Panc1 (cell line): ENCODE data around the gene PRAMEF12. TPM values are rescaled to one million over a fixed set of nuclear protein-coding genes. Genes with fewer than 3 reads are reported as not detected.

Experiments
- ATAC-seq: fragments of 200-7000 bp; cut with Tn5 transposase; 2 replicates; pipeline ENCODE4 v1.9.1; 2020; ENCODE audit warnings: mild to moderate bottlenecking, moderate library complexity
- BruUV-seq: library from RNA; stranded (reverse); fragments of 400-500 nt; replicated peaks from 2 replicates; lab custom pipeline; 2021; lab: Mats Ljungman, UMichigan
- CTCF ChIA-PET: fragments of 300-600 bp; sonication (Branson Sonifier 250); formaldehyde crosslinking; loops from one replicate; lab custom pipeline; 2022; ENCODE audit warnings: antibody characterized with exemption; lab: Charles Lee
- POLR2A ChIA-PET: fragments of 300-600 bp; sonication (Branson Sonifier 250); formaldehyde crosslinking; loops from one replicate; lab custom pipeline; 2022; ENCODE audit warnings: antibody characterized with exemption; lab: Charles Lee
- DNase-seq: peaks from one replicate; pipeline ENCODE4 v3.0.0-alpha.2; 2010; ENCODE audit warnings: low read depth, low spot score
- H3K27ac ChIP-seq: 2 replicates; pipeline ENCODE4 v1.5.1; 2011; ENCODE audit warnings: mild to moderate bottlenecking, low read length, inconsistent platforms
- H3K27me3 ChIP-seq: fragments of 200-500 bp; sonication (Bioruptor generic); 2 replicates; pipeline ENCODE4 v1.6.0; 2014; ENCODE audit warnings: low read length, inconsistent platforms; ENCODE audit not compliant: control insufficient read depth, insufficient read depth
- H3K36me3 ChIP-seq: fragments of 200-500 bp; sonication (Bioruptor generic); 2 replicates; pipeline ENCODE4 v1.5.1; 2014; ENCODE audit warnings: inconsistent platforms, mild to moderate bottlenecking, low read length, moderate library complexity; ENCODE audit not compliant: control insufficient read depth, insufficient read depth
- H3K4me1 ChIP-seq: 2 replicates; pipeline ENCODE4 v1.5.1; 2011; ENCODE audit warnings: inconsistent platforms, mild to moderate bottlenecking, low read length, moderate library complexity; ENCODE audit not compliant: control insufficient read depth, insufficient read depth
- H3K4me3 ChIP-seq, 2 experiments: 2 replicates each; pipeline ENCODE4 v1.5.1; 2011 to 2012; ENCODE audit warnings: low read depth in 2 of 2, low read length in 2 of 2, mild to moderate bottlenecking in 2 of 2, inconsistent platforms in 1 of 2, moderate library complexity in 1 of 2
- H3K9me3 ChIP-seq: fragments of 200-500 bp; sonication (Bioruptor generic); 2 replicates; pipeline ENCODE4 v1.5.1; 2014; ENCODE audit warnings: low read depth, mild to moderate bottlenecking, inconsistent platforms, low read length, moderate library complexity; ENCODE audit not compliant: control insufficient read depth, insufficient read depth
- CTCF ChIP-seq: fragments of 450-650 bp; IDR thresholded peaks from 2 replicates; pipeline ENCODE4 v1.5.1; 2017; ENCODE audit warnings: mild to moderate bottlenecking
- POLR2AphosphoS5 ChIP-seq: IDR thresholded peaks from 2 replicates; pipeline ENCODE4 v1.6.1; 2012; ENCODE audit warnings: mild to moderate bottlenecking, low read depth, low read length, moderate library complexity
- REST ChIP-seq, 2 experiments: IDR thresholded peaks; 2 replicates each; pipeline ENCODE4 v1.6.1; 2011 to 2012; ENCODE audit warnings: low read depth in 2 of 2, control low read depth in 1 of 2, low read length in 1 of 2, mild to moderate bottlenecking in 1 of 2, moderate library complexity in 1 of 2; ENCODE audit not compliant: insufficient read depth in 1 of 2
- SIN3A ChIP-seq: IDR thresholded peaks from 2 replicates; pipeline ENCODE4 v1.6.1; 2012; ENCODE audit warnings: low read depth, mild to moderate bottlenecking, low read length, moderate library complexity, borderline replicate concordance; ENCODE audit not compliant: insufficient read depth
- TCF7L2 ChIP-seq: IDR thresholded peaks from 2 replicates; pipeline ENCODE4 v1.6.1; 2011; ENCODE audit warnings: mild to moderate bottlenecking, low read depth, low read length, inconsistent platforms
- in situ Hi-C: cut with HindIII; loops from 2 replicates; pipeline ENCODE4 v1.10.0; 2016; ENCODE audit warnings: low sequenced_read_pairs, low pct_unique_long_range_greater_than_20kb
- intact Hi-C: fragments of 100-400 bp; cut with micrococcal nuclease; formaldehyde crosslinking; loops from one replicate; pipeline ENCODE4 v1.10.0; 2022; ENCODE audit not compliant: unreplicated experiment
- total RNA-seq: library from RNA; stranded (reverse); gene quantifications from one replicate; pipeline ENCODE4 v1.2.1, GENCODE V29; 2021; ENCODE audit not compliant: unreplicated experiment

The PRAMEF12 gene
- total RNA-seq, 1 experiment from 2014 or later, result not detected

GRCh38 chr1:12769976-12770505 is 3.5 kb upstream of the PRAMEF12 start:
- H3K4me3 ChIP-seq, result no peak overlapping the region
- H3K27me3 ChIP-seq, result no peaks in the 10 kb centered on the region
- DNase-seq (no peak), ATAC-seq (no peak)
- H3K27ac ChIP-seq, result no peak overlapping the region
- CTCF ChIA-PET, result interaction anchor here (0.6 kb wide), 1 partner anchor 706 kb away, joined by 3 read pairs; no protein-coding TSS in a partner anchor
- POLR2A ChIA-PET, result no interaction called here
- H3K4me1 ChIP-seq, result no peaks in the 10 kb centered on the region
- in situ Hi-C loops (no loop called here), intact Hi-C loops (no loop called here)
- no TSS peak for BruUV-seq
- TF ChIP-seq SIN3A (no peak), POLR2AphosphoS5 (no peak), TCF7L2 (no peak), REST (IDR thresholded peaks at IDR 0.05; ENCODE audit: insufficient read depth in 1 of 2, low read depth in 2 of 2, low read length in 1 of 2) (no peak), CTCF (no peak)
- H3K9me3 ChIP-seq, result no peaks in the 10 kb centered on the region
- no peaks in the 10 kb centered on the region for H3K36me3 ChIP-seq

DNA sequence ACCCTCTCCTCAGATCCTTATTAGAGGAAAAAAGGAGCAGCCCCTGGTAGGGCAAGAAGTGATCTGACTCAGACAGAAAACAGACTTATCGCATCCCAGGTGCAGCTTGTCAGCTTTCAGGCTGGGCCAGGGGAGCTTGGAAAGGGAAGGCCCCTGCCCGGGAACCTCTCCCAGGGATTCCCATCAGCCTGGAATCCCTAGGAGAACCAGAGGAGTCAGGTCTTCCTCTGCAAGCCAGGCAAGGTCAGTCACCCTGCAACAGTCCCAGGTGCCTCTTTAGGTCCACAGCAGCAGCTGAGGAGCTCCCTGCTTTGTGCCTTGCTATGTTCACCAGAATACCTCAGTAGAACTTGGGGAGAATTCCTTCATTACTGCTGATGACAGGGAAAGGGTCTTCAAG is 2.9 kb upstream of the PRAMEF12 start:
- in situ Hi-C loops, result no loop called here
- no peak for DNase-seq
- intact Hi-C loops, result no loop called here
- H3K9me3 ChIP-seq, result no peaks in the 10 kb centered on the region
- H3K27ac ChIP-seq, result no peak overlapping the region
- no TSS peak for BruUV-seq
- H3K27me3 ChIP-seq, result no peaks in the 10 kb centered on the region
- ATAC-seq, result no peak
- POLR2A ChIA-PET, result no interaction called here
- H3K4me1 ChIP-seq, result no peaks in the 10 kb centered on the region
- H3K4me3 ChIP-seq, result no peak overlapping the region
- no peak for TF ChIP-seq CTCF
- no peak for TF ChIP-seq POLR2AphosphoS5
- TF ChIP-seq SIN3A, result no peak
- TF ChIP-seq REST (IDR thresholded peaks at IDR 0.05; ENCODE audit: insufficient read depth in 1 of 2, low read depth in 2 of 2, low read length in 1 of 2), result no peak
- TF ChIP-seq TCF7L2, result no peak
- H3K36me3 ChIP-seq, result no peaks in the 10 kb centered on the region
- CTCF ChIA-PET, result interaction anchor here (0.6 kb wide), 1 partner anchor 706 kb away, joined by 3 read pairs; no protein-coding TSS in a partner anchor
